K562 (cell line): ENCODE results near the gene TMEM120B. TPM values are rescaled to one million over a fixed set of nuclear protein-coding genes. Genes with fewer than 3 reads are reported as not detected.

Experiments
- ATF1 ChIP-seq, 2 experiments: fragments of 450-650 bp in 1 of 2; IDR thresholded peaks; 2 replicates each; pipeline ENCODE4 v1.6.1; 2016; ENCODE audit warnings: missing compliant biosample characterization in 1 of 2, missing genetic modification characterization in 1 of 2
- BCOR ChIP-seq: fragments of 450-650 bp; IDR thresholded peaks from 2 replicates; pipeline ENCODE4 v1.6.1; 2016
- BRD9 ChIP-seq: fragments of 450-650 bp; IDR thresholded peaks from 2 replicates; pipeline ENCODE4 v1.6.1; 2018; ENCODE audit warnings: low read depth; ENCODE audit not compliant: partially characterized antibody
- DMBX1 ChIP-seq: fragments of 250-450 bp; sonication (Bioruptor Pico); IDR thresholded peaks from 2 replicates; pipeline ENCODE4 v1.8.0; 2022; ENCODE audit warnings: inconsistent platforms, mild to moderate bottlenecking, moderate library complexity, borderline replicate concordance
- ESRRB ChIP-seq: fragments of 250-450 bp; sonication (Bioruptor Pico); IDR thresholded peaks from 2 replicates; pipeline ENCODE4 v1.5.0; 2020; ENCODE audit warnings: mild to moderate bottlenecking, moderate library complexity, borderline replicate concordance
- ETV1 ChIP-seq: fragments of 450-650 bp; conservative IDR thresholded peaks from 2 replicates; pipeline ENCODE4 v1.6.1; 2016; ENCODE audit warnings: missing genetic modification characterization, control low read depth, low read depth, missing compliant biosample characterization
- FOXP1 ChIP-seq: sonication (generic); formaldehyde crosslinking; IDR thresholded peaks from 2 replicates; pipeline ENCODE4 v1.8.0; 2022; ENCODE audit warnings: mild to moderate bottlenecking, missing genetic modification reagents
- HDAC1 ChIP-seq, 2 experiments: fragments of 450-650 bp; IDR thresholded peaks; 2 replicates each; pipeline ENCODE4 v1.6.1; 2016 to 2017; ENCODE audit warnings: inconsistent platforms in 1 of 2, mild to moderate bottlenecking in 1 of 2, moderate library complexity in 1 of 2
- KHSRP ChIP-seq: fragments of 450-650 bp; IDR thresholded peaks from 2 replicates; pipeline ENCODE4 v1.6.1; 2017
- KLF10 ChIP-seq: fragments of 250-450 bp; sonication (Bioruptor Pico); IDR thresholded peaks from 2 replicates; pipeline ENCODE4 v1.6.1; 2021; ENCODE audit warnings: matching md5 sums
- NCOA2 ChIP-seq, 2 experiments: fragments of 450-650 bp; IDR thresholded peaks; 2 replicates each; pipeline ENCODE4 v1.6.1; 2018; ENCODE audit warnings: mild to moderate bottlenecking in 2 of 2, moderate library complexity in 1 of 2; ENCODE audit not compliant: partially characterized antibody in 2 of 2
- POLR2H ChIP-seq: IDR thresholded peaks from 2 replicates; pipeline ENCODE4 v1.6.1; 2016; ENCODE audit warnings: missing genetic modification characterization, low read depth, mild to moderate bottlenecking, control low read depth, missing compliant biosample characterization, moderate library complexity
- PPARD ChIP-seq: fragments of 250-450 bp; sonication (Bioruptor Pico); IDR thresholded peaks from 2 replicates; pipeline ENCODE4 v1.8.0; 2022; ENCODE audit warnings: inconsistent platforms, mild to moderate bottlenecking, moderate library complexity
- PTRF ChIP-seq: fragments of 450-650 bp; IDR thresholded peaks from 2 replicates; pipeline ENCODE4 v1.6.1; 2016; ENCODE audit warnings: mild to moderate bottlenecking, missing genetic modification characterization, missing compliant biosample characterization
- PTTG1 ChIP-seq: fragments of 450-650 bp; IDR thresholded peaks from 2 replicates; pipeline ENCODE4 v1.6.1; 2016; ENCODE audit warnings: low read depth, mild to moderate bottlenecking, missing genetic modification characterization, missing compliant biosample characterization
- SMARCA5 ChIP-seq: fragments of 450-650 bp; IDR thresholded peaks from 2 replicates; pipeline ENCODE4 v1.6.1; 2016
- SMC3 ChIP-seq: conservative IDR thresholded peaks from 2 replicates; pipeline ENCODE4 v1.6.1; 2011; ENCODE audit warnings: low read depth, low read length, improper control_type of control experiment; ENCODE audit not compliant: insufficient read depth
- SP1 ChIP-seq: sonication (generic); formaldehyde crosslinking; IDR thresholded peaks from 2 replicates; pipeline ENCODE4 v1.8.1; 2022; ENCODE audit warnings: mild to moderate bottlenecking, missing genetic modification reagents
- SRSF9 ChIP-seq: fragments of 200-400 bp; formaldehyde crosslinking; IDR thresholded peaks from 2 replicates; pipeline ENCODE4 v1.6.1; 2017; ENCODE audit warnings: low read depth, low read length, borderline replicate concordance
- TAF9B ChIP-seq: fragments of 450-650 bp; IDR thresholded peaks from 2 replicates; pipeline ENCODE4 v1.6.1; 2018; ENCODE audit warnings: mild to moderate bottlenecking; ENCODE audit not compliant: partially characterized antibody
- ZC3H8 ChIP-seq: fragments of 450-650 bp; IDR thresholded peaks from 2 replicates; pipeline ENCODE4 v1.6.1; 2017
- ZFP36 ChIP-seq: fragments of 150-350 bp; IDR thresholded peaks from 2 replicates; pipeline ENCODE4 v1.6.1; 2018; ENCODE audit warnings: low read length, low read depth; ENCODE audit not compliant: partially characterized antibody
- ZNF143 ChIP-seq: sonication (generic); formaldehyde crosslinking; IDR thresholded peaks from 2 replicates; pipeline ENCODE4 v1.9.0; 2022; ENCODE audit warnings: mild to moderate bottlenecking, missing genetic modification reagents
- polyA plus RNA-seq, 8 experiments: library from polyadenylated mRNA; depleted of rRNA in 4 of 8; stranded (reverse) in 5 of 8; unstranded in 3 of 8; fragments of >200 nt; fragmentation: Nextera tagmentation in 2 of 8; fragmentation: Illumina TruSeq in 1 of 8; extraction: Ambion mirVana in 2 of 8; extraction: Trizol in 1 of 8; gene quantifications; 2 replicates each; pipeline versions ENCODE4 v1.2.1 to v1.2.3, GENCODE V29; 2011 to 2014; ENCODE audit warnings: inconsistent platforms in 1 of 8, missing spikeins in 1 of 8
- total RNA-seq, 7 experiments: library from RNA; depleted of rRNA in 6 of 7; stranded (reverse); fragments of >200 nt in 6 of 7; fragmentation: Illumina TruSeq in 2 of 7; extraction: Trizol in 2 of 7; gene quantifications; 2 replicates each; pipeline versions ENCODE4 v1.2.1 to v1.2.3, GENCODE V29; 2011 to 2021; ENCODE audit warnings: low replicate concordance in 1 of 7
- TF ChIP-seq, protein P1 (sequence below): sonication (generic); formaldehyde crosslinking; IDR thresholded peaks from 2 replicates; pipeline ENCODE4 v1.8.1; 2022; ENCODE audit warnings: missing genetic modification reagents
- TF ChIP-seq, protein P2 (sequence below): sonication (generic); formaldehyde crosslinking; IDR thresholded peaks from 2 replicates; pipeline ENCODE4 v1.8.0; 2022; ENCODE audit warnings: missing genetic modification reagents, mild to moderate bottlenecking, moderate library complexity, borderline replicate concordance
- TF ChIP-seq, protein P3 (sequence below): sonication (generic); formaldehyde crosslinking; IDR thresholded peaks from 2 replicates; pipeline ENCODE4 v1.8.0; 2022; ENCODE audit warnings: mild to moderate bottlenecking, missing genetic modification reagents

The TMEM120B gene
- total and polyA plus RNA-seq, 9 of the 15 experiments (the other 6 are each of a cell fraction or from before 2014, with no cell fraction given), result 1.7 to 18.6 (median 7.4) TPM

DNA sequence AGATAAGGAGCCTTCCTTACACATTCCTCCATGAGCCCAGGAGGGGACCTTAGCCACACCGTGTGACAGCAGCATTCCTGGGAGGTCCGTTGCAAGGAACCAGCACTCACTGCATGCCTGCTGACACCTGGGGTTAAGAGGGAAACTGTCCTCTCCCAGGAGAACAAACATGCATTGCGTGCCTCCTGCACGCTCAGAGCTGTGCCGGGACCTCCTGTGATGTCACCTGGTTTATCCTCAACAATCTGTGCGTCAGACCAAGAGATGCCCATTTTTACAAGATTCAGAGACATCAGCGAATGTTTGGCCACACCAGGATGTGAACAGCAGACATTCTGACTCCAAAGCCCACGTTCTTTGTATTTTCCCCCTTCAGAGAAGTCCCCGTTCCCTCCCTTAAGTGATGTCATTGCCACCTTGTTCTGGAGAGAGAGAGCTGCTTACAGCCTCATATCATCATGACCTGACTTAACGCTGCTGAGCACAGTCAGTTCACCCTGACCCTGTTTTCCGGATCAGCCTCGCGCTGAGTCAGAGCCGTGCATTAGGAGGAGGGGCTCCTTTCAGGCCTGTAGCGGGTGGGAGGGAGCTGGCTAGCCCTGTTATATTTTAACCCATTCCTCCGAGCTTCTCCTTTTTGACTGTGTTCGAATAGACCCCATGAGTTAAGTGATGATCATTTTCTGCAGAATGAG lies 36.2 kb downstream of the TMEM120B start (continued):
- TF ChIP-seq, protein P1, sequence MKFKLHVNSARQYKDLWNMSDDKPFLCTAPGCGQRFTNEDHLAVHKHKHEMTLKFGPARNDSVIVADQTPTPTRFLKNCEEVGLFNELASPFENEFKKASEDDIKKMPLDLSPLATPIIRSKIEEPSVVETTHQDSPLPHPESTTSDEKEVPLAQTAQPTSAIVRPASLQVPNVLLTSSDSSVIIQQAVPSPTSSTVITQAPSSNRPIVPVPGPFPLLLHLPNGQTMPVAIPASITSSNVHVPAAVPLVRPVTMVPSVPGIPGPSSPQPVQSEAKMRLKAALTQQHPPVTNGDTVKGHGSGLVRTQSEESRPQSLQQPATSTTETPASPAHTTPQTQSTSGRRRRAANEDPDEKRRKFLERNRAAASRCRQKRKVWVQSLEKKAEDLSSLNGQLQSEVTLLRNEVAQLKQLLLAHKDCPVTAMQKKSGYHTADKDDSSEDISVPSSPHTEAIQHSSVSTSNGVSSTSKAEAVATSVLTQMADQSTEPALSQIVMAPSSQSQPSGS (CRISPR knock-in tag), result peak; percentile 90; the same call in 1 of the 2 replicates
- TF ChIP-seq BCOR (peak; percentile 58; the same call in 1 of the 2 replicates), DMBX1 (peak; percentile 37; the same call in 1 of the 2 replicates), BRD9 (peak; percentile 54), PTRF (no peak; the same call in 1 of the 2 replicates), ETV1 (tag) (peak; percentile 58), ZNF143 (CRISPR knock-in tag) (0 out of 2 replicates have a peak, but pooled peaks have one; percentile 28), ATF1 (CRISPR knock-in tag; IDR thresholded peaks at IDR 0.05) (peak; percentile 41; the same call in 1 of the 2 replicates), ATF1 (tag; IDR thresholded peaks at IDR 0.05) (peak; percentile 97), PTTG1 (tag) (peak; percentile 53; the same call in 1 of the 2 replicates), SRSF9 (no peak), SMARCA5 (no peak; the same call in none of the 2 replicates), PPARD (CRISPR knock-in tag) (no peak), POLR2H (tag) (peak; percentile 29; the same call in 1 of the 2 replicates), ZC3H8 (no peak), HDAC1 (IDR thresholded peaks at IDR 0.05) (peak in 1 of 2 experiments; percentile 54; a peak in 1 of 4 replicates), TAF9B (peak; percentile 74), KLF10 (CRISPR knock-in tag) (no peak), SMC3 (no peak), ESRRB (CRISPR knock-in tag) (no peak), ZFP36 (peak; percentile 57), FOXP1 (peak; percentile 74), KHSRP (peak; percentile 69; the same call in 1 of the 2 replicates), SP1 (CRISPR knock-in tag) (peak; percentile 57), NCOA2 (IDR thresholded peaks at IDR 0.05; ENCODE audit: partially characterized antibody in 2 of 2) (no peak)
- TF ChIP-seq, protein P2, sequence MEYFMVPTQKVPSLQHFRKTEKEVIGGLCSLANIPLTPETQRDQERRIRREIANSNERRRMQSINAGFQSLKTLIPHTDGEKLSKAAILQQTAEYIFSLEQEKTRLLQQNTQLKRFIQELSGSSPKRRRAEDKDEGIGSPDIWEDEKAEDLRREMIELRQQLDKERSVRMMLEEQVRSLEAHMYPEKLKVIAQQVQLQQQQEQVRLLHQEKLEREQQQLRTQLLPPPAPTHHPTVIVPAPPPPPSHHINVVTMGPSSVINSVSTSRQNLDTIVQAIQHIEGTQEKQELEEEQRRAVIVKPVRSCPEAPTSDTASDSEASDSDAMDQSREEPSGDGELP (CRISPR knock-in tag), result peak; percentile 81
- TF ChIP-seq, protein P3, sequence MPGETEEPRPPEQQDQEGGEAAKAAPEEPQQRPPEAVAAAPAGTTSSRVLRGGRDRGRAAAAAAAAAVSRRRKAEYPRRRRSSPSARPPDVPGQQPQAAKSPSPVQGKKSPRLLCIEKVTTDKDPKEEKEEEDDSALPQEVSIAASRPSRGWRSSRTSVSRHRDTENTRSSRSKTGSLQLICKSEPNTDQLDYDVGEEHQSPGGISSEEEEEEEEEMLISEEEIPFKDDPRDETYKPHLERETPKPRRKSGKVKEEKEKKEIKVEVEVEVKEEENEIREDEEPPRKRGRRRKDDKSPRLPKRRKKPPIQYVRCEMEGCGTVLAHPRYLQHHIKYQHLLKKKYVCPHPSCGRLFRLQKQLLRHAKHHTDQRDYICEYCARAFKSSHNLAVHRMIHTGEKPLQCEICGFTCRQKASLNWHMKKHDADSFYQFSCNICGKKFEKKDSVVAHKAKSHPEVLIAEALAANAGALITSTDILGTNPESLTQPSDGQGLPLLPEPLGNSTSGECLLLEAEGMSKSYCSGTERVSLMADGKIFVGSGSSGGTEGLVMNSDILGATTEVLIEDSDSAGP, result no peak
